NT2/D1 (cell line): ENCODE measurements around the gene UBR4.

Experiments used
- SUZ12 ChIP-seq: IDR thresholded peaks from 2 replicates; pipeline ENCODE4 v1.6.1; 2011; ENCODE audit not compliant: insufficient read length, insufficient read depth; ENCODE audit errors: extremely low read depth
- YY1 ChIP-seq: IDR thresholded peaks from 2 replicates; pipeline ENCODE4 v1.6.1; 2011; ENCODE audit not compliant: insufficient read length, insufficient read depth
- ZNF274 ChIP-seq: IDR thresholded peaks from 2 replicates; pipeline ENCODE4 v1.6.1; 2011; ENCODE audit warnings: mild to moderate bottlenecking, low read depth, low read length

DNA sequence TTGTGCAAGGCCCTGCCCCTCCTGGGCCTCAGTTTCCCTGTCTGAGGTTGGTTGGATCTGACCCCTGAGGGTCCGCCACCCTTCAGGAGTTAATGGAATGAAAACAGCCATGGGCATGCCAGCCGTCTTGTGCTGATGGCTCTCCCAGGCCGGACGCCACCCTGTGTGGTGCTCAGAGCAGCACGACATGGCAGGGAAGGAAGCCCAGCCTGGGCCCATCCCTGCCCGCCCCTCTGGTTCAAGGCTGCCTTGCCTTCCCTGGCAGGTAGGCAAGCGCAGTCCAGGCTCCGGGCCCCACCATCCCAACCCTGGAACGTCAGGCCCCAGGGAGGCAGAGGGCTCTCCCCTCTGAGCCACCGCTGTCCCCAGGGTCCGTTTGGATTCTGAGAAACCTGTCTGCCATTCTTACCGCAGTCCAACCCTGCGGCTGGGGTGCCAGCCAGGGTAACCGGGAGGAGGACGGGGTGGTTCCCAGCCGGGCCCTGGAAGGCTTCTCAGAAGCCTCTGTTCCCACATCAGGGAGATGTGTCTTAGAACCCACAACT, 145.1 kb downstream of the UBR4 start:
- no peak for TF ChIP-seq YY1
- TF ChIP-seq ZNF274 = no peak
- no peak for TF ChIP-seq SUZ12
